Measurements from ENCODE around the gene GNAT2. TPM values are rescaled to one million over a fixed set of nuclear protein-coding genes. Genes with fewer than 3 reads are reported as not detected.
A peak's percentile ranks its signal among the peaks of the same experiment; 100 is the strongest.

The GNAT2 gene
- total RNA-seq, 1 experiment from 2014 or later, result 0.20 TPM

GRCh38 chr1:109557520-109557919 is 61.9 kb downstream of the GNAT2 start:
- Mint-ChIP-seq H3K4me3 (no peak overlapping the region), H3K27ac (peak overlapping the region in 1 of 3 experiments; percentile 55; a peak in 1 of 7 replicates), H3K27me3 (ENCODE audit: low read depth) (no peaks in the 10 kb centered on the region), H3K4me1 (peaks cover 17 to 20% of the 10 kb centered on the region in 2 experiments), H3K36me3 (ENCODE audit: insufficient read depth in 1 of 3, low read depth in 3 of 3) (peaks cover 3 to 5% (median 4%) of the 10 kb centered on the region in 3 experiments; a peak in 6 of 7 replicates), H3K9me3 (no peaks in the 10 kb centered on the region; a peak in 1 of 5 replicates)
- Histone ChIP-seq H3K23ac (ENCODE audit: insufficient read length, low read depth, low read length) (no peak overlapping the region), H3K27me3 (ENCODE audit: insufficient read depth, low read length) (no peaks in the 10 kb centered on the region), H3K79me1 (ENCODE audit: insufficient read depth, low read depth, low read length, poor library complexity, severe bottlenecking) (peaks cover 3% of the 10 kb centered on the region), H2BK15ac (ENCODE audit: low read depth, low read length) (no peak overlapping the region; the same call in 1 of the 2 replicates), H3K4me1 (ENCODE audit: insufficient read depth, low read length) (no peaks in the 10 kb centered on the region; the same call in 1 of the 2 replicates), H4K20me1 (ENCODE audit: control insufficient read depth, insufficient read depth, insufficient read length) (no peaks in the 10 kb centered on the region), H2BK20ac (ENCODE audit: low read depth, low read length, poor library complexity, severe bottlenecking) (no peak overlapping the region), H3K27ac (ENCODE audit: insufficient read length, low read depth, low read length) (no peak overlapping the region), H3K4me2 (ENCODE audit: insufficient read depth, insufficient read length, low read length) (no peak overlapping the region), H2BK12ac (ENCODE audit: insufficient read length, low read depth, low read length) (no peak overlapping the region), H3K14ac (ENCODE audit: insufficient read depth, low read length) (no peak overlapping the region), H3K9ac (ENCODE audit: extremely low read depth, insufficient read length, low read length) (no peak overlapping the region), H3K18ac (ENCODE audit: insufficient read length, low read depth, low read length) (no peak overlapping the region), H2BK5ac (ENCODE audit: insufficient read length, low read length) (no peak overlapping the region), H4K8ac (replicated peaks; ENCODE audit: insufficient read length, low read depth, low read length) (no peak overlapping the region), H3K9me3 (ENCODE audit: control insufficient read depth, low read depth, low read length) (no peaks in the 10 kb centered on the region), H3K79me2 (ENCODE audit: insufficient read depth, low read length) (peaks cover 30% of the 10 kb centered on the region; the same call in 1 of the 2 replicates), H3K4ac (ENCODE audit: low read depth, low read length) (no peak overlapping the region), H3K56ac (ENCODE audit: insufficient read length, low read depth, low read length) (no peak overlapping the region), H4K5ac (ENCODE audit: insufficient read length, low read depth, low read length) (no peak overlapping the region), H2AK5ac (ENCODE audit: insufficient read length, low read length) (no peak overlapping the region), H2BK120ac (ENCODE audit: low read depth, low read length, poor library complexity, severe bottlenecking) (no peak overlapping the region), H3T11ph (ENCODE audit: low read length) (no peak overlapping the region), H4K91ac (ENCODE audit: insufficient read length, low read depth, low read length) (no peak overlapping the region), H3K23me2 (ENCODE audit: insufficient read length, low read depth, low read length, poor library complexity, severe bottlenecking) (no peaks in the 10 kb centered on the region), H2AFZ (ENCODE audit: low read length) (no peak overlapping the region)
- WGBS (ENCODE audit: extremely low coverage, insufficient read length, low lambda C conversion rate), result no CpG with 5 or more reads among the region's 5 CpGs
- TF ChIP-seq CTCF (conservative IDR thresholded peaks at IDR 0.05), result no peak
- no peak for DNase-seq
